Kidney epithelial cell (primary cell): ENCODE measurements around the gene PMM1. TPM values are rescaled to one million over a fixed set of nuclear protein-coding genes. Genes with fewer than 3 reads are reported as not detected.
"Not testable (repeated sequence)": the region's sequence is repeated elsewhere in the genome, so short reads cannot be mapped to it uniquely, and the experiment has no call there.

ENCODE experiments used
- DNase-seq: peaks from one replicate; pipeline ENCODE4 v3.0.0-alpha.2; 2010; ENCODE audit warnings: low read depth
- H3K27me3 ChIP-seq: 2 replicates; pipeline ENCODE4 v1.6.0; 2011; ENCODE audit warnings: low read length; ENCODE audit not compliant: control insufficient read depth, insufficient read depth
- H3K36me3 ChIP-seq: 2 replicates; pipeline ENCODE4 v1.5.1; 2011; ENCODE audit warnings: low read length; ENCODE audit not compliant: control insufficient read depth, insufficient read depth
- H3K4me3 ChIP-seq: 2 replicates; pipeline ENCODE4 v1.5.1; 2011; ENCODE audit warnings: low read depth, mild to moderate bottlenecking, control low read depth, low read length
- total RNA-seq: library from RNA; depleted of rRNA; stranded (reverse); fragments of >200 nt; gene quantifications from 2 replicates; pipeline ENCODE4 v1.2.3, GENCODE V29; 2015
- TF ChIP-seq, protein P1 (sequence below): IDR thresholded peaks from 2 replicates; pipeline ENCODE4 v1.5.1; 2011; ENCODE audit warnings: mild to moderate bottlenecking, moderate library complexity, low read length, control low read depth, inconsistent platforms; ENCODE audit not compliant: insufficient read depth, poor library complexity, severe bottlenecking

Gene PMM1
- total RNA-seq, 1 donor from 2014 or later = 32.2 TPM

DNA sequence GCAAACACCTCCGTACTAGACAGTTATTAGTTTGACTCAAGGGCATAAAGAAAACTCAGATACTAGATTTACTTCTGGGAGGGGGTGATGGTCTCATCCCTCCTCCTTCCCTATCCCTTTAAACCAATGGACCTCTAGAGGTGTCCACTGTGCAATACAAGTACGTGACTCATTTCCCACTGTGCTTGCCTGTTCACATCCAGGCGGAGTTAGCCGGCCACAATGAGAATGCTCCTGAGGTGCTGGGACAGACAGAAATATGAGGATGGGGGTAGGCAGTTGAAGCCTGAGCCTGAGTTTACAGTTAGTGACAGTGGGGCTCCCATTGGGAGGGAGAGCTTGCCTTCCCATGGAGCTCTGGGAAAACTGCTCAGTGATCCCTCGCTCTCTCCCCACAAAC is 8.4 kb upstream of the PMM1 start:
- Histone ChIP-seq H3K27me3 (no peaks in the 10 kb centered on the region), H3K4me3 (no peak overlapping the region), H3K36me3 (peaks cover 1% of the 10 kb centered on the region)
- DNase-seq = no peak
- TF ChIP-seq, protein P1, sequence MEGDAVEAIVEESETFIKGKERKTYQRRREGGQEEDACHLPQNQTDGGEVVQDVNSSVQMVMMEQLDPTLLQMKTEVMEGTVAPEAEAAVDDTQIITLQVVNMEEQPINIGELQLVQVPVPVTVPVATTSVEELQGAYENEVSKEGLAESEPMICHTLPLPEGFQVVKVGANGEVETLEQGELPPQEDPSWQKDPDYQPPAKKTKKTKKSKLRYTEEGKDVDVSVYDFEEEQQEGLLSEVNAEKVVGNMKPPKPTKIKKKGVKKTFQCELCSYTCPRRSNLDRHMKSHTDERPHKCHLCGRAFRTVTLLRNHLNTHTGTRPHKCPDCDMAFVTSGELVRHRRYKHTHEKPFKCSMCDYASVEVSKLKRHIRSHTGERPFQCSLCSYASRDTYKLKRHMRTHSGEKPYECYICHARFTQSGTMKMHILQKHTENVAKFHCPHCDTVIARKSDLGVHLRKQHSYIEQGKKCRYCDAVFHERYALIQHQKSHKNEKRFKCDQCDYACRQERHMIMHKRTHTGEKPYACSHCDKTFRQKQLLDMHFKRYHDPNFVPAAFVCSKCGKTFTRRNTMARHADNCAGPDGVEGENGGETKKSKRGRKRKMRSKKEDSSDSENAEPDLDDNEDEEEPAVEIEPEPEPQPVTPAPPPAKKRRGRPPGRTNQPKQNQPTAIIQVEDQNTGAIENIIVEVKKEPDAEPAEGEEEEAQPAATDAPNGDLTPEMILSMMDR = peak; percentile 8

DNA sequence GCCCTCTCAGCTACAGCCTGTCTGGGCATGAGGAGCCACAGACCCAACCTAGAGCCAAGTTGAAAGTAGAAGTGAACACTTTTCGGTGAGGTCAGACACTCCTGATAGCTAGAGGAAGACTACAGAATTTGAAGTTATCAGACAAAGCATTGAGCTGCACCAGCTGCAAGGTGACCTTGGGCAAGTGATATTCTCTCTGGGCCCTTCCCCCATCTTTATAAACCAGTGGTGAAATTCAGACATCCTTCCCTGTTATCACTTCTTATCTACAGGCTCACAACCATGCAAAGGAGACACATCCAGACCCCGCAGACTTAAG is 8.0 kb upstream of the PMM1 start:
- TF ChIP-seq, protein P1 = no peak
- DNase-seq = no peak

DNA sequence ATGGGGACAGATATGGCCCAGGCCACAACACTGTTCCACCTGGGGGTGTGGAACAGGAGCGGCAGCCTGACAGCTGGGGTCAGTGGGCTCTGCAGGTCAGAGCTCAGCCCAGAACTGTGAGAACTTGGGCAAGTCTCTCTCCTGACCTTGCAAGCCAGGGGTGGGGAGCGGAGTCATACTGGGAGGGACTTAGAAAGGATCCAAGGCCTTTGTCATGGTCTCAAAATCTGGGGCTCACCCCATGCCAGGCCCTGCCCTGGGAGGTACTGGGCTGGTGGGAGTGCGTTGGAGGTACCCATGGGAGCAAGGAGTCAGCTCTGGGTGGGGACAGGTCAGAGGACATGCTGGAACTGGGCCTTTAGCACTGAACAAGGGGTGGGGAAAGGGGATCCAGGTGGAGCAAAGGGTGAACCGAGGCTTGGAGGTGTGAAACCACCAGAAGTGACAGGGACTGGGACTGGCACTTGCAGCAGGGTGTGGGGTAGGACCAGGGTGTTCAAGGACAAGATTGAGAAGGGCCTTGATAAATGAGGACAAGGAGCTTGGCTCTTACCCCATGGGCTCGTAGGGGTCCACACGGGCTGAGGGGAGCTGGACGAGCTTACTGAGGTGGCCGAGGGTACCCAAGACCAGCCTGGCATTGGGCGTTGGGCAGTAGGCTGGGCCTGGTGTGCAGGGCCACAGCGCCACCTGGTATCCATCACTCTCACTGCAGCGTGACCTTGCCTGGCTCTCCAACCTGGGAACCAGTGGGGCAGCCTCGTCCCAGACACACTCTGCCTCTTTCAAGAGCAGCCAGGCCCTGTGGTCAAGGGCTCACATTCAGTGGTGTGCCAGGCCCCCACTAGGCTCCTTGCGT is 7.4 kb upstream of the PMM1 start:
- H3K36me3 ChIP-seq = peaks cover 1% of the 10 kb centered on the region
- no peak overlapping the region for H3K4me3 ChIP-seq
- no peak for DNase-seq
- H3K27me3 ChIP-seq = no peaks in the 10 kb centered on the region
- TF ChIP-seq, protein P1 = peak; percentile 82

More for the DNA sequence above, 8.0 kb upstream of the PMM1 start:
- H3K27me3 ChIP-seq = no peaks in the 10 kb centered on the region
- H3K4me3 ChIP-seq = no peak overlapping the region
- H3K36me3 ChIP-seq = peaks cover 1% of the 10 kb centered on the region

DNA sequence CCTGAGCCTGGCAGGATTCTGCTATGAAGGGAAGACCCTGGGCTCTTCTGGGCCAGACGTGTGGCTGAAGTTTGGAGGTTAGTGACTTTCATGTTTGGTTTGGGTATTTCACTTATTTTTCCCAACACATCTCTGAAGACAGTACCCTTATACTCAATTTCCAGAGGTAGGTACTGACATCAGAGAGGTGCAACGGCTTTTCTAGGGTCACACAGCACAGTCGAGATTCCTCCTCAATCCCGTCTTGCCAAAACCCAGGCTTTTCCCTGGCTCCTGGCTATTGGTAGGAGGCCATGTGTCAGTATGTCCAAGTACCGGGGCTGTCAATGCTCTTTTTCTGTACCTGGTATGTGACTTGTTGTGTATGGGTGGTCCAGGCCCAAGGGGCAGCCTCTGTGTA is 6.1 kb upstream of the PMM1 start:
- TF ChIP-seq, protein P1 = no peak
- no peak for DNase-seq
- no peaks in the 10 kb centered on the region for H3K36me3 ChIP-seq
- H3K27me3 ChIP-seq = no peaks in the 10 kb centered on the region
- no peak overlapping the region for H3K4me3 ChIP-seq

DNA sequence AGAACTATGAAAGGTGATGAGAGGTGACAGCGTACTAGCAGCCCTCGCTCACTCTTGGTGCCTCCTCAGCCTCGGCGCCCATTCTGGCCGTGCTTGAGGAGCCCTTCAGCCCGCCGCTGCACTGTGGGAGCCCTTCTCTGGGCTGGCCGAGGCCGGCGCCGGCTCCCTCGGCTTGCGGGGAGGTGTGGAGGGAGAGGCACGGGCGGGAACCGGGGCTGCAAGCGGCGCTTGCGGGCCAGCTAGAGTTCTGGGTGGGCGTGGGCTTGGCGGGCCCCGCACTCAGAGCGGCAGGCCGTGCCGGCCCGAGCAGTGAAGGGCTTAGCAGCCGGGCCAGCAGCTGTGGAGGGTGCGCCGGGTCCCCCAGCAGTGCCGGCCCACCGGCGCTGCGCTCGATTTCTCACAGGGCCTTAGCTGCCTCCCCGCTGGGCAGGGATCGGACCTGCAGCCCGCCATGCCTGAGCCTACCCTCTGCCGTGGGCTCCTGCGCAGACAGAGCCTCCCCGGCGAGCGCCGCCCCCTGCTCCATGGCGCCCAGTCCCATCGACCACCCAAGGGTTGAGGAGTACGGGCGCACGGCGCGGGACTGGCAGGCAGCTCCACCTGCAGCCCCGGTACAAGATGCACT is 3.8 kb upstream of the PMM1 start:
- H3K27me3 ChIP-seq, DNase-seq, H3K36me3 ChIP-seq, H3K4me3 ChIP-seq: not testable (repeated sequence)

DNA sequence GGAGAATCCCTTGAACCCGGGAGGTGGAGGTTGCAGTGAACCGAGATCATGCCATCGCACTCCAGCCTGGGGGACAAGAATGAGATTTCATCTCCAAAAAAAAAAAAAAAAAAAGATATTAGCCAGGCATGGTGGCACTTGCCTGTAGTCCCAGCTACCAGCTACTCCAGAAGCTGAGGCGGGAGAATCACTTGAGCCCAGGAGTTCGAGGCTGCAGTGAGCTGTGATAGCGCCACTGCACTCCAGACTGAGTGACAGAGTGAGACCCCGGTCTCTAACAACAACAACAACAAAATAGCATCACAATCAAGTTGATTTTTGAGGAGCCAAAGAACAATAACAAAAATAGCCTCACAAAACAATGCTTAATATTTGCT is 2.3 kb downstream of the PMM1 start:
- Histone ChIP-seq H3K27me3 (no peaks in the 10 kb centered on the region), H3K36me3 (no peaks in the 10 kb centered on the region), H3K4me3 (no peak overlapping the region)
- DNase-seq = no peak
- TF ChIP-seq, protein P1 = no peak
